Mammary epithelial cell (primary cell): Measurements from ENCODE around the gene BOLA1.

ENCODE experiments used
- EZH2 ChIP-seq: IDR thresholded peaks from 2 replicates; pipeline ENCODE4 v1.6.1; 2012; ENCODE audit warnings: low read length, inconsistent platforms, borderline replicate concordance
- TF ChIP-seq, protein P1 (sequence below), 2 donors: IDR thresholded peaks in 1 of 2; conservative IDR thresholded peaks in 1 of 2; 2 replicates each; pipeline ENCODE4 v1.5.1; 2011 to 2012; ENCODE audit warnings: inconsistent platforms in 2 of 2, low read length in 2 of 2, mild to moderate bottlenecking in 2 of 2, control low read depth in 1 of 2, low read depth in 1 of 2; ENCODE audit not compliant: insufficient read depth in 1 of 2; ENCODE audit errors: extremely low read depth in 1 of 2

DNA sequence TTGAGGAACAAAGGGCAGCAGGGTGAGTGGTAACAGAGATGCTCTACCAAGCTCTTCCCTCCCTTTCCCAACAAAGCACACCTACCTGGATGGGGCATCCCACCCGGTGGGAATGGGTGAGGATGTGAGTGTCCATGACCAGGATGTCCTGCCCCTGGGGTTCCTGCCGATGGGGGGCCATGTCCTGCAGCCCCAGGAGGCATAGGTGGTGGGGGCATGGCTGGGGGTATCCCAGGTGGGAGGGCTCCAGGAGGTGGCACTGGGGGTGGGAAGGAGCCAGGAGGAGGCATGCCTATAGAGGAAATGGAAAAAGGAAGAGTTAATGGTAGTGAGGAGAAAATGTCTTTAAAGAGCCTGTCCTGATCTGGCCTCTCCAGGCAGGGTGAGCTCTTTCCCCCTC is 26.4 kb downstream of the BOLA1 start:
- TF ChIP-seq, protein P1, sequence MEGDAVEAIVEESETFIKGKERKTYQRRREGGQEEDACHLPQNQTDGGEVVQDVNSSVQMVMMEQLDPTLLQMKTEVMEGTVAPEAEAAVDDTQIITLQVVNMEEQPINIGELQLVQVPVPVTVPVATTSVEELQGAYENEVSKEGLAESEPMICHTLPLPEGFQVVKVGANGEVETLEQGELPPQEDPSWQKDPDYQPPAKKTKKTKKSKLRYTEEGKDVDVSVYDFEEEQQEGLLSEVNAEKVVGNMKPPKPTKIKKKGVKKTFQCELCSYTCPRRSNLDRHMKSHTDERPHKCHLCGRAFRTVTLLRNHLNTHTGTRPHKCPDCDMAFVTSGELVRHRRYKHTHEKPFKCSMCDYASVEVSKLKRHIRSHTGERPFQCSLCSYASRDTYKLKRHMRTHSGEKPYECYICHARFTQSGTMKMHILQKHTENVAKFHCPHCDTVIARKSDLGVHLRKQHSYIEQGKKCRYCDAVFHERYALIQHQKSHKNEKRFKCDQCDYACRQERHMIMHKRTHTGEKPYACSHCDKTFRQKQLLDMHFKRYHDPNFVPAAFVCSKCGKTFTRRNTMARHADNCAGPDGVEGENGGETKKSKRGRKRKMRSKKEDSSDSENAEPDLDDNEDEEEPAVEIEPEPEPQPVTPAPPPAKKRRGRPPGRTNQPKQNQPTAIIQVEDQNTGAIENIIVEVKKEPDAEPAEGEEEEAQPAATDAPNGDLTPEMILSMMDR (conservative IDR thresholded peaks at IDR 0.05 in 1 of 2, IDR thresholded peaks at IDR 0.05 in 1 of 2; ENCODE audit: extremely low read depth in 1 of 2, insufficient read depth in 1 of 2, low read depth in 1 of 2, low read length in 2 of 2): no peak
- no peak for TF ChIP-seq EZH2
